ENCODE measurements around the gene HEXB.
"Not testable (repeated sequence)": the region's sequence is repeated elsewhere in the genome, so short reads cannot be mapped to it uniquely, and the experiment has no call there.

HEXB gene

GRCh38 chr5:74659172-74659571, 25.9 kb upstream of the HEXB start:
- DNase-seq (ENCODE audit: low read depth) = no peak

DNA sequence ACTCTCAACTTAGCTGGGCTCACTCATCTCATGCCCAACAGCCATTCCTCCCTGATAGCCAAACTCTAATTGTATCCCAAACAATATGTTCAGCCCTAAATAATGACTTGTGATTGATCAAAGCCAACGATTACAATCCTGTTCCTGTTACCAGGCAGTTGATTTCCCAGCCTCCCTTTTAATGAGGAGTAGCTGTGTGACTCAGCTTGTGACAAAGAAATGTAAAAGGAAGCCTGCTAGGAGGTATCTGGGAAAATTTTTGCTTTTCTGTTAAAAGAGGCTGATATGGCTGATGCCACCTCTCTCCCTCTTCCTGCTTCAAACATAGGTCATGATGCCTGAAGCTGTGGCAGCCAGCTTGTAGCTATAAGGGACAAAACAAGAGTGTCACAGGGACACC, 24.9 kb upstream of the HEXB start:
- no peak for DNase-seq (ENCODE audit: low read depth)

GRCh38 chr5:74660873-74661272, 24.2 kb upstream of the HEXB start:
- no peak for DNase-seq (ENCODE audit: low read depth)

GRCh38 chr5:74664551-74664950, 20.5 kb upstream of the HEXB start:
- no peak for DNase-seq (ENCODE audit: low read depth)

- DNase-seq (ENCODE audit: low read depth) = no peak
Observed at GRCh38 chr5:74665273-74665672, 19.8 kb upstream of the HEXB start.

DNA sequence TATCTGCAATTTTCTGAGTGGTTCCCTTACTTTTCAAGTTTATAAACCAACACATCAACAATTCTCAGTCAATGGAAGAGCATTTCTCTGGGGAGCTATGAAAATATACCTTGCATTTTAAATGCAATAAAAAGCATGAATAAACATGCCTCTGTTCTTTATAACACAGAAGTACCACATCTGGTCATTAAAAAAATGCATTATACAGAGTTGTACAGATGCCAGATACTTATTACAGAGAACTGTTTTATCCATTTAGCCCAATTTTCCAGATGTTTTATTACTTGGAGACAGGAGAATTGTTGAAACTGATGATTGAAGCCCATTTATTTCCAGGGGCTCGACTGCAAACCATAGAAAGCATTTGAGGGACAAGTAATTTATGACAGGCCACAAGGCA, 19.2 kb upstream of the HEXB start:
- DNase-seq (ENCODE audit: low read depth) = no peak

DNA sequence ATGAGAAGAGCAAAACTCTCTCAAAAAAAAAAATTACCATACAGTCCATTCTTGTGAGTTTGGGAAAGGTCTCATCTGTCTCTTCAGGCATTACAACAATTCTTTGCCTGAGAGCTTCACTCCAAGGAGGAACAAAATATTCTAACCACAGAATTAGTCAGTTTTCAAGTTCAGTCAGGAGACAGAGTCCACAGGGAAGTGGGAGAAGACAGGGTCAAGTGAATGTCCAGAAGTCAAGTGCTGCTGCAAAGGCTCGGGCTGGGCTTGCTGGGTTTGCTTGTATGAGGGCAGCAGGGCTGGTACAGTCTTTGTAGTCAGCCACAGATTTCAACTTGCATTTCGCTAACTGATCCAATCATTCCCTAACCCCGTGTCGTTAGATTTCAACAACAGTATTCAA, 17.6 kb upstream of the HEXB start:
- DNase-seq (ENCODE audit: low read depth) = no peak

DNA sequence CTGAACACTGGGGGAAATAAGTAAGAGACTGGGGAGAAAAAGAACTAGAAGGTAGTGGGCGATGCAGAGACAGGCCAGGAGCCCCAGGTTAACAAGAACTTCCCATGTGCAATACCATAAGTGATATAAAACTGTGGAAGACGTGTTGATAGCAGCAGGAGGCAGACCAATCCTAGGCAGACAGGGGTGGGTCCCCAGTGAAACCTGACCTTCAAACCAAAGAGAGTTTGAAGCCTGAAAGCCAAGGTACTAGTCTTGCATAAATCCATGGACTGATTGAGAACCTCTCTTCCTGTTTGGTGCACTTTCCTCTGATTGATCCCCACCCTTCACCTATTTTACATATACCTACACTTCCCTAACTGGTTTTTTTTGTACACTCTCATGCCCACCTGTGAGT, 15.2 kb upstream of the HEXB start:
- DNase-seq (ENCODE audit: low read depth) = no peak

- no peak for DNase-seq (ENCODE audit: low read depth)
Observed at GRCh38 chr5:74670396-74671038, 14.5 kb upstream of the HEXB start.

- no peak for DNase-seq (ENCODE audit: low read depth)
Observed at GRCh38 chr5:74672215-74672877, 12.7 kb upstream of the HEXB start.

GRCh38 chr5:74673011-74673790, 11.8 kb upstream of the HEXB start:
- no peak for DNase-seq (ENCODE audit: low read depth)

- DNase-seq (ENCODE audit: low read depth) = not testable (repeated sequence)
Observed at GRCh38 chr5:74676466-74676865, 8.6 kb upstream of the HEXB start.

DNA sequence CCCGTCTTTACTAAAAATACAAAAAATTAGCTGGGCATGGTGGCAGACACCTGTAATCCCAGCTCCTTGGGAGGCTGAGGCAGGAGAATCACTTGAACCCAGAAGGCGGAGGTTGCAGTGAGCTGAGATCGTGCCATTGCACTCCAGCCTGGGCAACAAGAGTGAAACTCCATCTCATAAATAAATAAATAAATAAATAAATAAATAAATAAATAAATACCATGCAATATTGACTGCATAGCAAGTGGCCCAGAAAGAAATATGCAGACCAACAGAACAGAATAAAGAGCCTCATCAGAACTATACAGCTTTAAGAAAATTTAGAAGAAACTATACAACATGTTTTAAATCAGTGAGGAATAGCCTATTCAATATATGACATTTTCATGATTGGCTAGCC, 6.9 kb upstream of the HEXB start:
- not testable (repeated sequence) for DNase-seq (ENCODE audit: low read depth)

DNA sequence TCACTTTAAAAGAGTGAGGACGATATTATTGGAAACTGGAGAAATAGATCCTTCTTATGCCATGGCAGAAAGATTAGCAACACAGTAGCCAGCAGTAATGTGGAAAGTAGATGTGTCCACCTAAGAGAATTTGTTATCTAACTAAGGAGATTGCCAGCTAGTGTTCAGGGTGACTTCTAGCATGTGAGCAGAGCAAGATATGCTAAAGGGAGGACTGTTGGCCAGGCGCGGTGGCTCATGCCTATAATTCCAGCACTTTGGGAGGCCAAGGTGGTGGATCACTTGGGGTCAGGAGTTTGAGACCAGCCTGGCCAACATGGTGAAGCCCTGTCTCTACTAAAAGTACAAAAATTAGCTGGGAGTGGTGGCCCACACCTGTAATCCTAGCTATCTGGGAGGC, 5.7 kb upstream of the HEXB start:
- DNase-seq (ENCODE audit: low read depth) = not testable (repeated sequence)

DNA sequence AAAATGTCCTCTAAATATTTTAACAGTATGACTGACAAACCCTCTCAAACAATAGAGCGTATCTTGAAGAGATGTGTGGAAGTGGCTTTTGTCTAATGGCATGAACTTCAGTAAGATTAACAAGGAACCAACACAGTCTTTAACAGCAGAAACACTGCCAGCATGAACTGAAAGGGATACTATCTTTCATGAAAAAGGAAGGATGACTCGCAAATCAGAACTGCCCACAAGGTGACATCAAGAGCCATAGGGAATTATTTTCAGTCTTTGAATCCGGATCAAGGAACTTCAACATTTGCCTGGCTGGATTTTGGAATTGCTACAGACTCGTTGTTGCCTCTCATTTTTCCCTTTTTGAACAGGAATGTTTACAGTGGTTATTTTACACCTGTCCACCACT, 5.1 kb upstream of the HEXB start:
- no peak for DNase-seq (ENCODE audit: low read depth)

GRCh38 chr5:74685979-74686631, 1.1 kb downstream of the HEXB start:
- no peak for DNase-seq (ENCODE audit: low read depth)

DNA sequence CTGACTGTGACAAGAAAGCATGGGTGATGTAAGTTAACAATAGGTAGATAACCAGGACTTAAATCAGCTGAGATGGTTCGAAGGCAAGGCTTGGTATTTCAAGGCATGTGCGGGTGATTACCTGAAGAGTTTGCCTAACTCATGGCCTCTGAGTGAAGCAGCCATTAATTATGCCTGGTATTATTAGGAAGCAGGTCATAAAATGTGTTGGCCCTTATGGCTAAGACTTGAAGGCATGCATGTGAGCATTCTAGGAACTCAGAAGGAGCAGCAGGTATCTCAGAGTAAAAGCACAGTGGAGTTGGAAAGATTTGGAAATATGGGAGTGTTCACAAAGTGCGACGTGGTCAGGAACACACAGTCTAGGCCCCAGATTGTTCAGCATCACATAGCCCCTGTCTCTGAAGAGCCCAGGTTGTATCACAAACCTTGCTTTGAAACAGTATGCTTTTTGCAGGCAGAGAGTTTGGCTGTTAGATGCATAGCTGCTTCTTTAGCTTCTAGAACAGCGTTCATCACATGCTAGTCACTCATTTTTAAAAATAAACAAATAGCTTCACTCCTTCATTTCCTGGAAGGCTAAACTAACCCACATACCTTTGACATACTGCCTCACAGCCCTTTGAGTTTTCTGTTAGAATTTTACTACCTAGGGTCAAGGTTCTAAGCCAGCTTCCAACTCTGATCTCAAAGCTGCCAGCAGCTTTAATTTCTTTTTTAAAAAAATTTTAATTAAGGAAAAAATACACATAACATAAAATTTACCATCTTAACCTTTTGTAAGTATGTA, 2.1 kb downstream of the HEXB start:
- DNase-seq (ENCODE audit: low read depth) = no peak

DNA sequence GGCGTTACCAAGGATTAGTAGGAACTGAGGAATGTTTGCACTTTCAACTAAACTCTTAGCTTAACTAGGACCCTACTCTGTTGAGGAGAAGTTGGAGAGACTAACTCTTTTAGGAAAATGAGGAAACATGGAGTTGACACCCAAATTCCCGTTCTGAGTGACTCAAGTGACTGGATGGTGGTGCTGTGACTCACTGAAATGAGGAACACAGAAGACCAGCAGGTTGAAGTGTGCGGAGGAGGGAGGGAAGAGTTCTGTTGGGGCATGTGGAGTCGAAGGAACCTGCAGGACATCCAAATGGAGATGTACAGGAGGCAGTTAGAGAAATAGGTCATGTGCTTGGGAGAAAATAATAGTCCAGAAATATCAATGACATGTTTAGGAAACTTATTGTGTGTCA, 8.2 kb downstream of the HEXB start:
- DNase-seq (ENCODE audit: low read depth) = no peak

GRCh38 chr5:74717596-74717995, 32.6 kb downstream of the HEXB start:
- DNase-seq (ENCODE audit: low read depth) = no peak

DNA sequence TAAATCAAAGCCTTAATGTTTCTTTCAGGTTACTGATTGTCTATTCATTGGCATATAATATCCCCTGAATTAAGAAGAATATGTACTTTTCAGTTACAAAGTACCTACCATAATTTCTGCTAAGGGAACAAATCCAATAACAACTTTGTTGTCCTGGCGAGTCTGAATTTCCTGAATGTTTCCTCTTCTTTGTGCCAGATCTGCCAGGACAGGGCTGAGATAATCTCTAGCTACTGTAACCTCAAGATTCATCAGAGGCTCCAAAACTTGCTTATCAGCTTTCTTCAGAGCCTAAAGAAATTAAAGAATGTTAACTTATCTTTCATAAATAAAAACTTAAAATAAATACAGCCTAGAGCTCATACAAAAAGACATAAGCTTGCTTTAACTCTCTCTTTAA, 37.2 kb downstream of the HEXB start:
- no peak for DNase-seq (ENCODE audit: low read depth)

DNA sequence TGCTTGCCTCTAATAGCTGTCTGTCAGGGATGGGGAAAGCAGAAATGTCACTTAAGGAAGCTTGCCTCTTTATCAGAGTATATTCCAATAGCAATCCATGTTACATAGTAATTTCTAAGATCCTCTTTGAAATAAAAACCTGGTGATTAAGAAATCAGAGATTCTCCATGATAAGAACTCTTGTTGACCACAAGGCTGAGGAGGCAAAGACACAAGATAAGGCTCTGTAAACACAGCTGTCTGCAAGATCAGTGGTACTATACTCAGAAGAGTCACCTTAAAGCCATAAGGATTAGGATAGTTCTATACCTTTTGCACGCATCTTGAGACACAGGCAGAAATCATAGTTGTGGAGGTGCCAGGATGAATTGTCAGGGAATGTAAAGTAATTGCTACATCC, 40.3 kb downstream of the HEXB start:
- DNase-seq (ENCODE audit: low read depth) = no peak

DNA sequence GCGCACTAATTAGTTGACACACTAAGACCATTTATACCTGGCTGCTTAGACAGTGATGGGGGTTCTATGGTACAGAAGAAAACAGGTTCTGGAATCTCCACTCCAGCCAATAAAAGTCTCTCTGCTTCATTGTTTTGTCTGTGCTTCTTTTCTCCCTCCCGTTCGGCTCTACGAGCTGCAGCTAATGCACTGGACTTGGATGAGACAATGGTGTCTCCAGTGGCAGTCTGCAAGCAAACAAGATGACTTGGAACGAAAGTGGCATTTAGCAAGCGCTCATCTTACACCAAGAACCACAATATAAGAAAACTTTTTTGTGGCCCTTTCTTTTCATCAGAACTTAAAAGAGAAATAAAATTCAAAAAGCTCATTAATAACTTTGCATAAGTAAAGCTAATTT, 51.7 kb downstream of the HEXB start:
- no peak for DNase-seq (ENCODE audit: low read depth)

Data from stimulated activated CD8-positive, alpha-beta memory T cell treated with anti-CD3 and anti-CD28 coated beads, Interleukin-7, amount 100 ng/mL, for 24 hours (primary cell).